Measurements from ENCODE around the gene LY86.
A peak's percentile ranks its signal among the peaks of the same experiment; 100 is the strongest.

The LY86 gene

DNA sequence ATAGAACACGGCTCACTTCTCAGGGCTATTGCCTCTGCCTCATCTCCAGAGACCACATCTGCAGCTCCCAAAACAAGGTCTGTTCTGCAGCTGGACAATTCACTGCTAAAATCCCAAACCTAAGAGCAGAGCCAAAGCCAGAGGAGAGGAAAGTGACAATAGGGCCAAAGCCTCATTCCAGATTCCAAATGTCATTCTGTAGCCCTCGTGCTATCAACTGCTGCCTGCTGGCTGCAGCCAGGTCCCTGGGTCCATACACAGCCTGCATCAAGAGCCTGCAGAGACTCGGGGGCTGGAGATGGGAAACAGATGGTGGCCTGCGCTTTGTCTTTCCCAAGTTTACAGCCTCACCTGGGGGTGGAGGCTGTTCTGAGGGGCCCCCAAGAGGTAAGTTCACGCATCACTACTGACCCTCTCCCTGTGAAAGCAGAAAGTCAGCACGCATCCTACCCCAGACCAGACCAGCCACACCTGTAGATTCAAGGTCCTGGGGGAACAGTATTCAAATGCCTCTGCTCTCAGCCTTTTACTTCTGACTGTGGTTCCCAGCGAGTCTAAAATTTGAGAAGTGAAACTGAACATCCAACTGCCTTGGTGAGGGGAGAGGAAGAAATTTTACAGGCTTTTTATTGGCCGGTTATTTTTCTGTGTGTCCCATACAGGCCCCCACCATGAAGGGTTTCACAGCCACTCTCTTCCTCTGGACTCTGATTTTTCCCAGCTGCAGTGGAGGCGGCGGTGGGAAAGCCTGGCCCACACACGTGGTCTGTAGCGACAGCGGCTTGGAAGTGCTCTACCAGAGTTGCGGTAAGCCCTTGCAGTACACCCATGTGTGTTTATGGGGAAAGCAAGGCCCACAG, at the start of gene LY86:
Gene LY86 (plus strand): TSS at position 657 of the 860 bp plus-strand sequence. CDS start 15 bp downstream, at position 672.
- no peak for DNase-seq (ENCODE audit: low read depth in 2 of 2)

GRCh38 chr6:6539036-6539435, 49.5 kb upstream of the LY86 start:
- no peak for DNase-seq (ENCODE audit: low read depth in 2 of 2)

DNA sequence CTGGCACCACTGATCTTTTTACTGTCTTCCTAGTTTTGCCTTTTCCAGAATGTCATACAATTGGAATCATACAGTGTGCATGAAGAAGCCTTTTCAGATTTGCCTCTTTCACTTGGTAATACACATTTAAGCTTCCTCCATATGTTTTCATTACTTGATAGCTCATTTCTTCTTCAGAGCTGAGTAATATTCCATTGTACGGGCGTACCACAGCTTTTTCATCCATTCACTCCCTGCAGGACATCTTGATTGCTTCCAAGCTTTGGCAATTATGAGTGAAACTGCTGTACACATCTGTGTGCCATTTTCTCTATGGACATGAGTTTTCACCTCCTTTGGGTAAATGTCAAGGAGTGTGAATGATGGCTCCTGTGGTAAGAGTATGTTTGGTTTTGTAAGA, 46.2 kb upstream of the LY86 start:
- no peak for DNase-seq (ENCODE audit: low read depth in 2 of 2)

DNA sequence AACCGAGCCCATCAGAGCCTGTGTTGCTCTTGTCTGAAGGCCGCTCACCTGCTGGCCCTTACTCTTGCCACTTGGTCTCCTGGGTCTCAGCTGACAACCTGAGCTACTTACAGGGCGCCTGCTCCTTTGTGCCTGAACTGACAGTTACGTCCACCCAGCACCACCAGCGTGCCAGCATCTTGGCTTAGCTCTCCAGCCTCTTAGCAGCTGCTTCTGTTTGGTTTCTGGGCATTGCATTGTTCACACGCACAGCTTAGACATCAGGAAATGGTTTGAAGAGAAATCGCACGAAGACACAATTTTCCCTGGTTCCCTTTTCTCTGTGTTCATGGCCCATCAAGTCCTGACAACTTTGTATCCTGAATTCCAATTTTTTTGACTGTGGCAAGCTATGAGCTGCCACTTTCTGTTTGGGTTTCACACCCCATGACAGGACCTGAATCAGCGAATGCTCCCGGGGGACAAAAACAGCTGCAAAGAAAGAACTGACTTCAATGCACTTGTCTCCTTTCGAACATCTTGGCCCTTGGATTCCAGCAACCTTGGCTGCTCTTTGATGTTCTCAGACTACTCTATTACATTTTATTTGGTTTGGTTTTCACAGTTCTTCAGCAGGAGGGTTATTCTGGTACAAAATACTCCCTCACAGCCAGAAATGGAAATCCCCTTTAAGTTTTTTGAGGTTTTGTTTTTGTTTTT, 45.2 kb upstream of the LY86 start:
- no peak for DNase-seq (ENCODE audit: low read depth in 2 of 2)

- DNase-seq (ENCODE audit: low read depth in 2 of 2) = no peak
Measured at GRCh38 chr6:6545616-6546317, 42.8 kb upstream of the LY86 start.

DNA sequence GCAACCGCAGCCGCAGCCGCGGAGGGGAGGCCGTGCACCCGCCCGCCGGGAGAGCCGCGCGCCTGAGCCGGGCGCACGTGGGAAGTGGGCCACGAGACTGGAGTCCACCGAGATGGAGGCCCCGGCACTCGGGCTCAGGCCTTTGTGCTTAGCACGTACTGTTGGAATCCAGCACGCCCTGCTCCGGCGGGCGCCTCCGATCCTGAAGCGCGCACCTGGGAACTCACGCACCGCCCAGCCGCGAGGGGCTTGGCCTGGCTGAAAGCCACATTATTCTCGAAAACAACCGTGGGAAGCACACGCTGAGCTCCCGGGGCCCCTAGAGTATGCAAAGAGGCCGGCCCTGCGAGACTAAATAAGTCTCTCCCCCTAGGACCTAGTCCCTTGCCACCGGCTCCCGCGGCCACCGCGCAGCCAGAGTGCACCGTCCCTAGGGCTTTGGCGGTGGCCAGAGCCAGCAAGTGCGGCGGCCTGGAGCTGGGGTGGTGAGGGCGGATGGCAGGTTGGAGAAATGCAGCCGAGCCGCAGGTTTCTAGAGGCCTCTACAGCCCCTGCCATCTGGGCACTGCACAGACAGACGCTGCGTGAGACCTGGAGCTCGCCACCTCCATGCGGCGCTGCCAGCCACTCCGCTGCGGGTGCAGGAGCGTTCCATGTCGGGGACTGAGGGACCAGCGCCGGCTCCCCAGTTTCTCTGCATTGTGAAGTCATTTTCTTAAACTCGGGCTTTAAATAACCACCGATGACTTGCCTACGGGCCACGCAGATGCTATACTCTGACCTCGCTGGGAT, 42.0 kb upstream of the LY86 start:
- no peak for DNase-seq (ENCODE audit: low read depth in 2 of 2)

- peak; percentile 72 to 74 for DNase-seq (ENCODE audit: low read depth in 2 of 2)
Measured at GRCh38 chr6:6547110-6547879, 41.2 kb upstream of the LY86 start.

DNA sequence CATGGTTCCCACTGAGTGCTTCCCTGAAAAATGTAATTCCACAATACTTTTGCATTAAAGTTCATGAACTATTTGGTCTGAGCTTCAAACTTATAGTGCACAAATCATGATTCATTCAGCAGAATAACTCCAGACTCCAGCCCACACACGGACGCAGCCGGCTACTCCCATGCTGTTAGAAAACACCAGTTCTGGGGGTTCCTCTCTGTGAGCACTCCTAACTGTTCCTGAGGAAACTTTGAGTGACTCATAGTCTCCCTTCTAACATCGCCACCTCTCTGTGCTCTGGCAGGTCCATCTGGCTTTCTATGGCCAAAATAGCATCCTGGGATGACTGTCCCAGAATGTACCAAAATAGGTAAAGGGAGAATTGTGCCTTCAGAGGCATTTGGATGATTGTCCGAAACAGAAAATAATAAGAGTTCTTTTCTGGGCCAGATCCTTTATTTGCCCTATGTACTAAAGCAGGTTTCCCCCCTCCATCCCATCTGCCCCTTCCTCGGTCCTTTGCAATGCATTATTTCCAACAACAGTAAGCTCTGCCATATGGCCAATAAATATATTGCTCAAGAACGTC, 32.3 kb upstream of the LY86 start:
- DNase-seq (ENCODE audit: low read depth in 2 of 2) = no peak

- no peak for DNase-seq (ENCODE audit: low read depth in 2 of 2)
Measured at GRCh38 chr6:6556738-6557503, 31.6 kb upstream of the LY86 start.

DNA sequence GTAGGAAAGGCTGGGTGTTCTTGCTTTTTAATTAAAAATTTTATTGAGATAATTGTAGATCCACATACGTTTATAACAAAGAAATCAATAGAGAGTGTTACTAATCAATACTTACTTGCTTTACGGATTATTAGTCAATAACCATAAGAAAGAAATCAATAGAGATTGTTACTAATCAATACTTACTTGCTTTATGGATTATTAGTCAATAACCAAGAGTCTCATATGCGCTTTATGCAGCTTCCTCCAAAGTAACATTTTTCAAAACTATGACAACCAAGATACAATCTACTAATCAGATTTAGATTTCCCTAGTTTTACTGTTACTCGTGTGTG, 31.0 kb upstream of the LY86 start:
- DNase-seq (ENCODE audit: low read depth in 2 of 2) = no peak

- DNase-seq (ENCODE audit: low read depth in 2 of 2) = no peak
Measured at GRCh38 chr6:6557886-6558285, 30.6 kb upstream of the LY86 start.

DNA sequence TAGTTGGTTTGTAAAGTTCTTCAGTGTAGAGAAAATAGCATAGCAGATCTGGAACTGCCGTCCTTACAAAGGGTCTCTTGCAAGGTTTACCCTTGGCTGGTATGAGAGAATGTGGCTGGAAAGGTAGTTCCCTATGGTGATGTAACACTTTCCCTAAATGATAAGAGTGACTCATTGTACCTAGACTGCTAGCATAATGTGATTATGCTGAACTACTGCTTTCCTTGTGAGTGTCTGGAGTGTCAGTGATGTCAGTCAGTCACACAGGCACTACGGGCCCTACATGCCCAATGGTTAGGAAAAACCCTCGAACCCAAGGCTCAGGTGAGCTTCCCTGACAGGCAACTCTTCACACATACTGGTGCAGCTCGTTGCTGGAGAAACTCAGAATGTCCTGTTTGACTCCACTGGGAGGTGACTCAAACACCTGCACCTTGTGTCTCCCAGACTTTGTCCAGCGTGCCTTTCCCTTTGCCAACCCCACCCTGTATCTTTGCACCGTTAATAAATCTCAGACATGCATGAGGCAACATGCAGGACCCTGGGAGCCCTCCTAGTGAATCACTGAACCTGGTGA, 28.4 kb upstream of the LY86 start:
- no peak for DNase-seq (ENCODE audit: low read depth in 2 of 2)

DNA sequence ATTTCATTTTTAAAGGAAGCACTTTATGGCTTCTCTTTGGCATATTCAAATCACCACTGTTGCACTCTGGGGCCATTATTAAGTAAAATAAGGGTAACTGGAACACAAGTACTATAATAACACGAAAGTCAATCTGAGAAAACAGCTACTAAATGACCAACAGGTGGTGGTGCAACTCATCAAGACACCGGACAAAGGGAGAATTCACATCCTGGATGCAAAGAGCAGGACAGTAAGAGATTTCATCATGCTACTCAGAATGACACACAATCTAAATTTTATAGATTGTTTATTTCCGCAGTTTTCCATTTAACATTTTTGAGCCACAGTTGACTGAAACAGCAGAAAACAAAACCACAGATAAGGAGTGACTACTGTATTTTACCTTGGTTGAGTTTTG, 27.6 kb upstream of the LY86 start:
- no peak for DNase-seq (ENCODE audit: low read depth in 2 of 2)

DNA sequence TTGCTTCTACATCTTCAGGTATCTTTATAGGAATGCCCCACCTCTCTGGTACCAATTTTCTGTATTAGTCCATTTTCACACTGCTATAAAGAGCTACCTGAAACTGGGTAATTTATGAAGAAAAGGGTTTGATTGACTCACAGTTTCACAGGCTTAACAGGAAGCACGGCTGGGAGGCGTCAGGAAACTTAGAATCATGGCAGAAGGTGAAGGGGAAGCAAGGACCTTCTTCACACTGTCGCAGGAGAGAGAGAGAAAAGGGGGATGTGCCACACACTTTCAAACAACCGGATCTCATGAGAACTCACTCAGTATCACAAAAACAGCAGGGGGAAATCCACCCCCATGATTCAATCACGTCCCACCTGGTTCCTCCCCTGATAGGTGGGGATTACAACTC, 24.4 kb upstream of the LY86 start:
- DNase-seq (ENCODE audit: low read depth in 2 of 2) = no peak

DNA sequence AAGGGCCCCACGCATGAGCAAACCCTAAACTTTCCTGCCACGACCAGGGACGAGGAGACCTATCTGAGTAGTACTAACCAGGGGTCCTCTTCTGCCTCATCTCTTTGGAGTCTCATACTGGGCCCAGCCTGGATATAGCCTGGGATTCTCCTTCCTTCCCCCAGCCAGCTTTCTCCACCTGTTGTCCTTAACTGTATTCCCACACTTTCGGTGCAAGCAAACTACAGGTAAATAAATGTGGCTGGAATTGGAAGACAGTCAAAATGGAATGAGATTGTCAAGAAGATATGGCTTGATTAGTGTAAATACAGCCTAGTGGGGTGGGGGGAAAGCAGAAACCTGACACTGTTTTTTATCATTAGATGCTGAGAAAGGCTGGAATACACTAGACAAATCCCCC, 23.5 kb upstream of the LY86 start:
- no peak for DNase-seq (ENCODE audit: low read depth in 2 of 2)

- DNase-seq (ENCODE audit: low read depth in 2 of 2) = no peak
Measured at GRCh38 chr6:6565488-6565887, 23.0 kb upstream of the LY86 start.

GRCh38 chr6:6566766-6567165, 21.8 kb upstream of the LY86 start:
- no peak for DNase-seq (ENCODE audit: low read depth in 2 of 2)

DNA sequence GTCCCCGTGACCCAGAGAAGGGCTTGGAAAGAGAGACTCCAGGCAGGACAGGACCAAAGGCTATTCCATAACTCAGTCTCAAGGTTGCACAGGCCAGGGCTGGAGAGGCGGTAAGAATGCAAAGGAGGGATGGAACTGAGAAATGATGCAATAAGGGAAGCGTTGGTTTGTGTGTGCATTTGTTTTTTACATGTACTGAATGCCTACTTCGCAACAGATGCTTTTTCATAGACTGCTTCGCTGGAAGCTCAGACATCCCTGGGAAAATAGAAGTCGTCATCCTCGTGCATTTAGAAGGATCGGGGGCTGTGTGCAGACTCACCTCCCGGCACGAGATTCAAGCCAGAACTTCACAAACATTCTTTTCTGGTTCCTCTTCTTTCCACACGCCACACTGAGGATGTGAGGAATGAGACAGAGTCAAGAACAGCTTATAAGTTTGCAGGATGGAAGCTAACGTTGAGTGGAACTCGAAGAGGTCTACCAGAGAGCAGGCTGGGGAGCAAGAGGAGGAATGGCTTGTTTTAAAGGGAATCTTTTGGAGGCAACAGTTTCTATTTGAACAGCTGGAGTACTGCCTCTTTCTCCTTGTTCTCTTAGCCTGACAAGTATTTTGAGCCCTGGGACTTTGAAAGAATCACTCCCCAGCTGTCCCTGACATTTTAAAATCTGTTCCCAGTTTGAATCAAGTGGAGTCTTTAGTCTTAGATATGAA, 19.3 kb upstream of the LY86 start:
- DNase-seq (ENCODE audit: low read depth in 2 of 2) = no peak

DNA sequence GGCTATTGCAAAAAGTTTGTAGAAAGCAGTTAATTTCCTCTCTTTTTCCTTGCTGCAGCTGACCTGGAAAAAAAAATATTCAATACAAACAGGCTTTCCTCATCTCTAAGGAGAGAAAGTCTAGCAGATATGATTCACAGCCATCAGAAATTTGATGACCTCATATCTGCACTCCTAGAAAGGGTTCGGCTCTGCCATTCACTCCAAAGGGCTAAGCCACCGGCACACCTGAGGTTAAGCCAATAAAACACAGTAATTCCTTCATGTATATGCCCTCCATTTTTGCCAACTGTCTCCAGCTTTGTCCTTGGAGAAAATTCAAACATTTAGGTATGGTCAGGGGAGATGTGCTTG, 18.7 kb upstream of the LY86 start:
- DNase-seq (ENCODE audit: low read depth in 2 of 2) = no peak

Measured in stimulated activated CD8-positive, alpha-beta memory T cell treated with anti-CD3 and anti-CD28 coated beads, Interleukin-2, amount 100 ng/mL, for 1 hour (primary cell).